Testis (tissue), 3 donors: ENCODE data around the gene MTOR. TPM values are rescaled to one million over a fixed set of nuclear protein-coding genes. Genes with fewer than 3 reads are reported as not detected.

Experiments
- DNase-seq: peaks from one replicate; pipeline ENCODE4 v3.0.0-alpha.2; 2019
- H3K27ac ChIP-seq, 2 donors: fragments of 200-600 bp; sonication (generic); one replicate each; pipeline ENCODE4 v1.5.1; 2019
- H3K27me3 ChIP-seq: fragments of 200-600 bp; sonication (generic); one replicate; pipeline ENCODE4 v1.5.1; 2019
- H3K36me3 ChIP-seq: fragments of 200-600 bp; sonication (generic); one replicate; pipeline ENCODE4 v1.5.1; 2017; ENCODE audit warnings: low read depth; ENCODE audit errors: missing control alignments
- H3K4me1 ChIP-seq: fragments of 200-600 bp; sonication (generic); one replicate; pipeline ENCODE4 v1.5.1; 2019
- H3K4me3 ChIP-seq, 2 donors: fragments of 200-600 bp; sonication (generic); one replicate each; pipeline ENCODE4 v1.5.1; 2017 to 2019
- H3K9me3 ChIP-seq: fragments of 200-600 bp; sonication (generic); one replicate; pipeline ENCODE4 v1.5.1; 2017
- POLR2A ChIP-seq: fragments of 450-650 bp; IDR thresholded peaks from one replicate; pipeline ENCODE4 v1.6.1; 2017; ENCODE audit warnings: antibody characterized with exemption, mild to moderate bottlenecking, moderate library complexity
- WGBS, 2 donors: methylation state at CpG; one replicate each; pipeline ENCODE4 v1.1.5; 2018; 5-methylcytosine and 5-hydroxymethylcytosine counted together
- intact Hi-C: fragments of 100-400 bp; cut with DNase I; formaldehyde crosslinking; loops from one replicate; pipeline ENCODE4 v1.15.1; 2023; ENCODE audit warnings: low total_unique reads
- polyA plus RNA-seq: library from polyadenylated mRNA; stranded (reverse); fragments of 350-450 nt; fragmentation: Illumina TruSeq; extraction: RNeasy Lipid Tissue Mini Kit (QIAGEN cat#74804); gene quantifications from one replicate; pipeline ENCODE4 v1.2.3, GENCODE V29; 2014; ENCODE audit warnings: low read depth, low replicate concordance; ENCODE audit not compliant: insufficient read depth
- total RNA-seq, 2 donors: library from RNA; depleted of rRNA; stranded (reverse); fragments of >200 nt; gene quantifications; one replicate each; pipeline ENCODE4 v1.2.3, GENCODE V29; 2016
- TF ChIP-seq, protein P1 (sequence below), 3 experiments: fragments of 450-650 bp in 2 of 3; fragments of 200-600 bp in 1 of 3; sonication (generic) in 1 of 3; IDR thresholded peaks; one replicate each; pipeline ENCODE4 v1.5.1; 2016 to 2019; ENCODE audit warnings: antibody characterized with exemption in 3 of 3, mild to moderate bottlenecking in 2 of 3, moderate library complexity in 1 of 3

Gene MTOR
- total and polyA plus RNA-seq, 3 donors from 2014 or later, result 83.3 to 129 (median 108) TPM

DNA sequence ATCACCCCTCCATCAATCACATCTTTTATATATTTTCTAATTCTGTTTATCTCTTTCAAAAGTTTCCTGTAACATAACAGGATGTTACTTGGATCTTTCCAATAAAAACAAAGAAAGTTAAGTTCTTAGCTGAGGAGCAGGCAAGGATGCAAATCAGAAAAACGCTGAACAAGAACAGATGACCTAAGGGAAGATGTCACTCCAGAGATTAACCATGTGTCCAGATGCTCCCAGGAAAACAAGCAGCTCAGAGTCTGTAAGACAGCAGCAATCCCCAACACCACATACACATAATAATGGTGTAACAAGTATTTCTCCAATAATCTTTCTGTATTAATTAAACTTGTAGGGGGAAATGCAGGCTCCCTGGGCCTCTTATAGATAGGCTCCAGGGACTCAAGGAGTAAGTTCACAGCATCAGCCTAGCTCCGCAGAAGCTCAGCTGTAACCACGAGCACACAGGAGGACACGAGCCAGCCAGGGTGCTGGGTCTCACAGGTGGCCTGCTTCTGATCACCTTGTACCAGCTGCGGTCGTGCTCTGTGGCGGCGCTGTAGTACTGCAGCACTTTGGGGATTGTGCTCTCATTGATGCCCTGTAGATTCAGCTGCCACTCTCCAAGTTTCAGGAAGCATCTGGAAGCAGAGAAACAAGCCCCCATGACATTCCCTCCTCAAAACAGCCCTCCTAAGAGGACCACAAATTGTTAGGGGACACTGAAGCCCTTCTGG lies 129.6 kb downstream of the MTOR start:
- TF ChIP-seq, protein P1, sequence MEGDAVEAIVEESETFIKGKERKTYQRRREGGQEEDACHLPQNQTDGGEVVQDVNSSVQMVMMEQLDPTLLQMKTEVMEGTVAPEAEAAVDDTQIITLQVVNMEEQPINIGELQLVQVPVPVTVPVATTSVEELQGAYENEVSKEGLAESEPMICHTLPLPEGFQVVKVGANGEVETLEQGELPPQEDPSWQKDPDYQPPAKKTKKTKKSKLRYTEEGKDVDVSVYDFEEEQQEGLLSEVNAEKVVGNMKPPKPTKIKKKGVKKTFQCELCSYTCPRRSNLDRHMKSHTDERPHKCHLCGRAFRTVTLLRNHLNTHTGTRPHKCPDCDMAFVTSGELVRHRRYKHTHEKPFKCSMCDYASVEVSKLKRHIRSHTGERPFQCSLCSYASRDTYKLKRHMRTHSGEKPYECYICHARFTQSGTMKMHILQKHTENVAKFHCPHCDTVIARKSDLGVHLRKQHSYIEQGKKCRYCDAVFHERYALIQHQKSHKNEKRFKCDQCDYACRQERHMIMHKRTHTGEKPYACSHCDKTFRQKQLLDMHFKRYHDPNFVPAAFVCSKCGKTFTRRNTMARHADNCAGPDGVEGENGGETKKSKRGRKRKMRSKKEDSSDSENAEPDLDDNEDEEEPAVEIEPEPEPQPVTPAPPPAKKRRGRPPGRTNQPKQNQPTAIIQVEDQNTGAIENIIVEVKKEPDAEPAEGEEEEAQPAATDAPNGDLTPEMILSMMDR (IDR thresholded peaks at IDR 0.05), result no peak
- no peak for TF ChIP-seq POLR2A
- H3K9me3 ChIP-seq, result no peaks in the 10 kb centered on the region
- no peaks in the 10 kb centered on the region for H3K27me3 ChIP-seq
- peaks cover 30% of the 10 kb centered on the region for H3K4me1 ChIP-seq
- no peak for DNase-seq
- WGBS, 2 donors, result 63 to 69% methylated on average over 4 to 8 of the region's 8 CpGs
- no peak overlapping the region for H3K4me3 ChIP-seq
- intact Hi-C loops, result no loop called here
- H3K36me3 ChIP-seq, result no peaks in the 10 kb centered on the region
- peak overlapping the region in 1 of 2 donors; percentile 50 for H3K27ac ChIP-seq

DNA sequence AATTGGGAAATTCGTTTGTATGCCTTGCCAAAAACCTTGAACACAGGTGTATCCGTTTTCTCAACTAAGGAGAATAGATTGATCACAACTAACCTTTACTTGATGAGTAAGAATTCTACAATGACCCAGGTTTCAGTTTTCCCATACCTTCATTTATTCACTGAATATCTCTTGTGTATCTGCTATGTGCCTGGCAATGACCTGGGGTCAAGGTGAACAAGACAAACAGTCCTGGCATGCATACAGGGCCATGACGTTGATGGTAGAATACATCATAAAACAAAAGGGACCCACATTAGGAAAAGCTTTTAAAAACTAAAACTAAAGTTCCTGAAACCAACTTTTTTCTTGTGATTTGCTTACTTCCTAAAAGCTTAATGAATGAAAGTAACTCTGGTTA lies 130.5 kb downstream of the MTOR start:
- no peak for DNase-seq
- Histone ChIP-seq H3K27me3 (no peaks in the 10 kb centered on the region), H3K9me3 (no peaks in the 10 kb centered on the region), H3K4me1 (peaks cover 30% of the 10 kb centered on the region), H3K27ac (no peak overlapping the region), H3K36me3 (no peaks in the 10 kb centered on the region), H3K4me3 (no peak overlapping the region)
- 55 to 69% methylated on average over 3 of the region's 3 CpGs for WGBS, 2 donors
- intact Hi-C loops, result no loop called here
- TF ChIP-seq, protein P1 (IDR thresholded peaks at IDR 0.05), result no peak
- no peak for TF ChIP-seq POLR2A

DNA sequence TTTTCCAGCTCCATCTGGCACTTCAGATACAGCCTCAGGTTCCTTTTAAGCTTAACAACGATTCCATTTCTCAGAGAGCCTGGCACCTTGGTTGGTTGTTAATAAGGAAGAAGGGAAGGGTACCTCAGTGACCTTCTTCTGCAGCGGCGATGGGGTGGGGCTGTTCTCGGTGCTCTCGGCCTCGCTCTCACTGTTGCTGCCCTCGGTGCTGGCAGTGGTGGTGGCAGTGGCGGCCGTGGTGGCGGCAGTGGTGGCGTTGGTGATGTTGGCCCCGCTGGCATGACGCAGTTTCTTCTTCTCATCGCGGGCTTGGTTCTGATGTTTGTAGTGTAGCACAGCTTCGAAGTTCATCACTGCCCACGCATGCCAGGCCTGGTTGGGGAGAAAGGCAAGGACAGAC lies 131.9 kb downstream of the MTOR start:
- H3K27ac ChIP-seq, result no peak overlapping the region
- H3K36me3 ChIP-seq, result no peaks in the 10 kb centered on the region
- no peaks in the 10 kb centered on the region for H3K27me3 ChIP-seq
- H3K9me3 ChIP-seq, result no peaks in the 10 kb centered on the region
- peaks cover 30% of the 10 kb centered on the region for H3K4me1 ChIP-seq
- no peak overlapping the region for H3K4me3 ChIP-seq
- WGBS, 2 donors, result 92 to 96% methylated on average over 16 to 17 of the region's 17 CpGs
- DNase-seq, result no peak
- TF ChIP-seq, protein P1 (IDR thresholded peaks at IDR 0.05), result no peak
- TF ChIP-seq POLR2A, result no peak
- intact Hi-C loops, result no loop called here

DNA sequence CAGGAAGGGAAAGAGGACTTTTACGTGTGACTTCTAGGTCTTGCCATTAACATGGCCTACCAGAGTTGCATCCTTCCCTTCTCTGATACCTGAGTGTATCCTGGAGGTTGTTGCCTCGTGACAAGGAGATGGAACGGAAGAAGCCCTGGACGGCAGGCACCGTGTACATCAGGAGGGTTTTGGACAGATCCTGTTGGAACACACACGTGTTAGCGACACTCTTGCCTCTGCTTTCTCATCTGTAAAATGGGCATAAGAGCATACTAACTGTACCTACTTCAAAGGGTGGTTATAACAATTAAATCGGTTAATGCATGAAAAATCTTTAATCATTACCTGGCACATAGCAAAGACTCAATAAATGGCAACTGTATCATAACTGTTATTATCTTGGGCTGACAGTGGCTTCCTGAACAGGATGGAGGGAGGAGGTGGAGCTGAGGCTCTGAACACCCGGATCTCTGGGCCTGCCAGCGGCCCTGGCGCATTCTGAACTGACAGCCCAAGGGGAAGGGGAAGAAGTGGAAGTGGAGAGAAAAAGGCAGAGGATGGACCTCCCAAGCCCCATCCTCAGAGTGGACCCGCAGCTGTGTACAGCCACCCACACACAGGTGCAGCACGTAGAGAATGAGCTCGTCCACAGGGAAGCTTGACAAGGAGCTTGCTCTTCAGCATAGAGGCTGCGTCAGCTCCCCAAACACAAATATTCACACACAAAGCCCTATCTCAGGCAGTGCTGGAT lies 132.5 kb downstream of the MTOR start:
- intact Hi-C loops, result no loop called here
- no peak overlapping the region for H3K27ac ChIP-seq
- TF ChIP-seq POLR2A, result no peak
- TF ChIP-seq, protein P1 (IDR thresholded peaks at IDR 0.05), result no peak
- no peaks in the 10 kb centered on the region for H3K36me3 ChIP-seq
- no peak overlapping the region for H3K4me3 ChIP-seq
- H3K4me1 ChIP-seq, result peaks cover 25% of the 10 kb centered on the region
- DNase-seq, result no peak
- H3K9me3 ChIP-seq, result no peaks in the 10 kb centered on the region
- WGBS, 2 donors, result 92 to 94% methylated on average over 15 of the region's 15 CpGs
- no peaks in the 10 kb centered on the region for H3K27me3 ChIP-seq
